ENCODE results near the gene BCLAF3. TPM values are rescaled to one million over a fixed set of nuclear protein-coding genes. Genes with fewer than 3 reads are reported as not detected.

BCLAF3 gene
- total RNA-seq, 2 experiments from 2014 or later = 5.1 to 9.3 TPM

GRCh38 chrX:20028588-20028987 lies 37.7 kb upstream of the BCLAF3 start:
- ChIA-PET POLR2A (no interaction called here), CTCF (ENCODE audit: unreplicated experiment) (no interaction called here)
- intact Hi-C loops (cut with micrococcal nuclease; ENCODE audit: unreplicated experiment) = no loop called here
- Histone ChIP-seq H3K9me2 (ENCODE audit: insufficient read depth, low read length) (no peaks in the 10 kb centered on the region), H3K4me1 (ENCODE audit: insufficient read depth, low read length, poor library complexity, severe bottlenecking) (no peaks in the 10 kb centered on the region), H2AFZ (ENCODE audit: low read length) (no peak overlapping the region), H3K79me2 (ENCODE audit: insufficient read depth, low read depth, low read length) (no peaks in the 10 kb centered on the region), H3K4me2 (ENCODE audit: low read length) (no peak overlapping the region), H4K20me1 (ENCODE audit: insufficient read depth, low read length) (no peaks in the 10 kb centered on the region), H3K27ac (ENCODE audit: low read depth, low read length, poor library complexity, severe bottlenecking) (no peak overlapping the region), H3K9me3 (ENCODE audit: low read length) (no peaks in the 10 kb centered on the region), H3K4me3 (ENCODE audit: low read depth, low read length, poor library complexity, severe bottlenecking) (no peak overlapping the region), H3K36me3 (ENCODE audit: insufficient read depth, low read length) (no peaks in the 10 kb centered on the region)
- BruUV-seq (replicated peaks) = no TSS peak
- no peak for DNase-seq (ENCODE audit: low spot score)
- TF ChIP-seq EZH2phosphoT487 (IDR thresholded peaks at IDR 0.05; ENCODE audit: borderline replicate concordance, low read depth, low read length) = no peak
- TF ChIP-seq CTCF (conservative IDR thresholded peaks at IDR 0.05; ENCODE audit: low read length) = no peak

GRCh38 chrX:20026278-20026677 lies 35.4 kb upstream of the BCLAF3 start:
- BruUV-seq (replicated peaks) = no TSS peak
- Histone ChIP-seq H3K79me2 (ENCODE audit: insufficient read depth, low read depth, low read length) (no peaks in the 10 kb centered on the region), H3K9me3 (ENCODE audit: low read length) (no peaks in the 10 kb centered on the region), H4K20me1 (ENCODE audit: insufficient read depth, low read length) (no peaks in the 10 kb centered on the region), H3K36me3 (ENCODE audit: insufficient read depth, low read length) (no peaks in the 10 kb centered on the region), H3K4me3 (ENCODE audit: low read depth, low read length, poor library complexity, severe bottlenecking) (no peak overlapping the region), H3K4me1 (ENCODE audit: insufficient read depth, low read length, poor library complexity, severe bottlenecking) (no peaks in the 10 kb centered on the region), H2AFZ (ENCODE audit: low read length) (no peak overlapping the region), H3K4me2 (ENCODE audit: low read length) (no peak overlapping the region), H3K9me2 (ENCODE audit: insufficient read depth, low read length) (no peaks in the 10 kb centered on the region), H3K27ac (ENCODE audit: low read depth, low read length, poor library complexity, severe bottlenecking) (no peak overlapping the region)
- CTCF ChIA-PET (ENCODE audit: unreplicated experiment) = no interaction called here
- TF ChIP-seq CTCF (conservative IDR thresholded peaks at IDR 0.05; ENCODE audit: low read length) (no peak), EZH2phosphoT487 (IDR thresholded peaks at IDR 0.05; ENCODE audit: borderline replicate concordance, low read depth, low read length) (no peak)
- POLR2A ChIA-PET = no interaction called here
- intact Hi-C loops (cut with micrococcal nuclease; ENCODE audit: unreplicated experiment) = no loop called here
- no peak for DNase-seq (ENCODE audit: low spot score)

GRCh38 chrX:20019672-20020365 lies 29.0 kb upstream of the BCLAF3 start:
- Histone ChIP-seq H3K36me3 (ENCODE audit: insufficient read depth, low read length) (no peaks in the 10 kb centered on the region), H3K4me2 (ENCODE audit: low read length) (no peak overlapping the region), H3K79me2 (ENCODE audit: insufficient read depth, low read depth, low read length) (no peaks in the 10 kb centered on the region), H2AFZ (ENCODE audit: low read length) (no peak overlapping the region), H3K27ac (ENCODE audit: low read depth, low read length, poor library complexity, severe bottlenecking) (no peak overlapping the region), H3K4me1 (ENCODE audit: insufficient read depth, low read length, poor library complexity, severe bottlenecking) (peaks cover 8% of the 10 kb centered on the region), H3K9me2 (ENCODE audit: insufficient read depth, low read length) (no peaks in the 10 kb centered on the region), H4K20me1 (ENCODE audit: insufficient read depth, low read length) (no peaks in the 10 kb centered on the region), H3K4me3 (ENCODE audit: low read depth, low read length, poor library complexity, severe bottlenecking) (no peak overlapping the region), H3K9me3 (ENCODE audit: low read length) (no peaks in the 10 kb centered on the region)
- CTCF ChIA-PET (ENCODE audit: unreplicated experiment) = no interaction called here
- TF ChIP-seq CTCF (conservative IDR thresholded peaks at IDR 0.05; ENCODE audit: low read length) = no peak
- no peak for TF ChIP-seq EZH2phosphoT487 (IDR thresholded peaks at IDR 0.05; ENCODE audit: borderline replicate concordance, low read depth, low read length)
- POLR2A ChIA-PET = interaction anchor here (1.6 kb wide), 1 partner anchor 11 kb away, joined by 4 read pairs; no protein-coding TSS in a partner anchor
- DNase-seq (ENCODE audit: low spot score) = no peak
- no TSS peak for BruUV-seq (replicated peaks)
- intact Hi-C loops (cut with micrococcal nuclease; ENCODE audit: unreplicated experiment) = no loop called here
